Fibroblast of lung (primary cell): Measurements from ENCODE around the gene TDRD9. TPM values are rescaled to one million over a fixed set of nuclear protein-coding genes. Genes with fewer than 3 reads are reported as not detected.

Source experiments
- DNase-seq, 2 donors: peaks; one replicate each; pipeline versions ENCODE4 v3.0.0 to v3.0.0-alpha.2; 2010; ENCODE audit warnings: low read depth in 2 of 2
- H2AFZ ChIP-seq: 2 replicates; pipeline ENCODE4 v1.5.1; 2012; ENCODE audit warnings: low read length, control low read depth, inconsistent platforms
- H3K27ac ChIP-seq: 2 replicates; pipeline ENCODE4 v1.5.1; 2011; ENCODE audit warnings: low read length, control low read depth; ENCODE audit not compliant: insufficient read depth
- H3K27me3 ChIP-seq: 2 replicates; pipeline ENCODE4 v1.5.1; 2011; ENCODE audit warnings: mild to moderate bottlenecking, low read length; ENCODE audit not compliant: control insufficient read depth, insufficient read depth
- H3K36me3 ChIP-seq: 2 replicates; pipeline ENCODE4 v1.5.1; 2011; ENCODE audit warnings: low read length; ENCODE audit not compliant: control insufficient read depth, insufficient read depth
- H3K4me1 ChIP-seq: 2 replicates; pipeline ENCODE4 v1.5.1; 2011; ENCODE audit warnings: low read length; ENCODE audit not compliant: control insufficient read depth, insufficient read depth; ENCODE audit errors: extremely low read depth
- H3K4me2 ChIP-seq: 2 replicates; pipeline ENCODE4 v1.5.1; 2011; ENCODE audit warnings: low read length, control low read depth; ENCODE audit not compliant: insufficient read depth; ENCODE audit errors: extremely low read depth
- H3K4me3 ChIP-seq, 4 experiments: fragments of 200-600 bp in 1 of 4; sonication (generic) in 1 of 4; replicated peaks in 1 of 4; 2 replicates each; pipeline ENCODE4 v1.5.1; 2011 to 2016; ENCODE audit warnings: low read length in 4 of 4, low read depth in 3 of 4, mild to moderate bottlenecking in 3 of 4, control low read depth in 2 of 4, inconsistent platforms in 1 of 4, mixed read lengths in 1 of 4; ENCODE audit not compliant: insufficient read depth in 1 of 4; ENCODE audit errors: control extremely low read depth in 1 of 4
- H3K79me2 ChIP-seq: 2 replicates; pipeline ENCODE4 v1.5.1; 2012; ENCODE audit warnings: mild to moderate bottlenecking, low read length, inconsistent platforms; ENCODE audit not compliant: control insufficient read depth, insufficient read depth
- H3K9ac ChIP-seq: 2 replicates; pipeline ENCODE4 v1.5.1; 2011; ENCODE audit warnings: mild to moderate bottlenecking, low read length, control low read depth; ENCODE audit not compliant: insufficient read depth
- H3K9me3 ChIP-seq: 2 replicates; pipeline ENCODE4 v1.5.1; 2012; ENCODE audit warnings: low read depth, low read length; ENCODE audit not compliant: control insufficient read depth, insufficient read depth
- H4K20me1 ChIP-seq: 2 replicates; pipeline ENCODE4 v1.5.1; 2011; ENCODE audit warnings: low read length; ENCODE audit not compliant: control insufficient read depth, insufficient read depth; ENCODE audit errors: extremely low read depth
- CTCF ChIP-seq, 2 donors: IDR thresholded peaks in 1 of 2; conservative IDR thresholded peaks in 1 of 2; 1 replicate in 1 of 2; 2 replicates in 1 of 2; pipeline ENCODE4 v1.5.1; 2011 to 2012; ENCODE audit warnings: low read length in 2 of 2, control low read depth in 1 of 2, inconsistent platforms in 1 of 2, low read depth in 1 of 2, mild to moderate bottlenecking in 1 of 2
- EZH2 ChIP-seq: IDR thresholded peaks from 2 replicates; pipeline ENCODE4 v1.5.1; 2012; ENCODE audit warnings: low read length, control low read depth, mild to moderate bottlenecking; ENCODE audit errors: missing control alignments
- polyA plus RNA-seq, 2 donors: library from polyadenylated mRNA; depleted of rRNA in 1 of 2; stranded (reverse) in 1 of 2; unstranded in 1 of 2; fragments of >200 nt; gene quantifications; 2 replicates each; pipeline ENCODE4 v1.2.1, GENCODE V29; 2011 to 2012; ENCODE audit warnings: missing spikeins in 1 of 2
- total RNA-seq: library from RNA; depleted of rRNA; stranded (reverse); fragments of >200 nt; gene quantifications from 2 replicates; pipeline ENCODE4 v1.2.1, GENCODE V29; 2014

Gene TDRD9
- total and polyA plus RNA-seq, 2 donors (not counting 1 experiment from before 2014, with no cell fraction given): 0.28 to 0.50 TPM

GRCh38 chr14:103898204-103898603 lies 30.1 kb upstream of the TDRD9 start:
- no peaks in the 10 kb centered on the region for H4K20me1 ChIP-seq
- H3K27ac ChIP-seq: no peak overlapping the region
- H3K36me3 ChIP-seq: no peaks in the 10 kb centered on the region
- no peak overlapping the region for H2AFZ ChIP-seq
- no peaks in the 10 kb centered on the region for H3K4me1 ChIP-seq
- DNase-seq: no peak
- H3K79me2 ChIP-seq: no peaks in the 10 kb centered on the region
- H3K27me3 ChIP-seq: no peaks in the 10 kb centered on the region
- no peak overlapping the region for H3K4me2 ChIP-seq
- no peak overlapping the region for H3K4me3 ChIP-seq
- no peak overlapping the region for H3K9ac ChIP-seq
- TF ChIP-seq CTCF (conservative IDR thresholded peaks at IDR 0.05 in 1 of 2, IDR thresholded peaks at IDR 0.05 in 1 of 2; ENCODE audit: low read depth in 1 of 2, low read length in 2 of 2): no peak
- H3K9me3 ChIP-seq: no peaks in the 10 kb centered on the region

- Histone ChIP-seq H3K79me2 (no peaks in the 10 kb centered on the region), H3K9me3 (no peaks in the 10 kb centered on the region)
These were observed 29.5 kb upstream of the TDRD9 start for GRCh38 chr14:103898711-103899110.

GRCh38 chr14:103899316-103899715 lies 28.9 kb upstream of the TDRD9 start:
- Histone ChIP-seq H3K4me1 (no peaks in the 10 kb centered on the region), H3K79me2 (no peaks in the 10 kb centered on the region), H3K27ac (no peak overlapping the region), H3K9ac (no peak overlapping the region), H3K36me3 (no peaks in the 10 kb centered on the region), H4K20me1 (no peaks in the 10 kb centered on the region), H3K27me3 (no peaks in the 10 kb centered on the region), H3K4me3 (no peak overlapping the region), H3K9me3 (no peaks in the 10 kb centered on the region), H2AFZ (no peak overlapping the region), H3K4me2 (no peak overlapping the region)
- TF ChIP-seq CTCF (conservative IDR thresholded peaks at IDR 0.05 in 1 of 2, IDR thresholded peaks at IDR 0.05 in 1 of 2; ENCODE audit: low read depth in 1 of 2, low read length in 2 of 2): no peak
- DNase-seq: no peak

More at GRCh38 chr14:103898711-103899110, 29.5 kb upstream of the TDRD9 start:
- H3K27me3 ChIP-seq: no peaks in the 10 kb centered on the region
- no peak for TF ChIP-seq CTCF (conservative IDR thresholded peaks at IDR 0.05 in 1 of 2, IDR thresholded peaks at IDR 0.05 in 1 of 2; ENCODE audit: low read depth in 1 of 2, low read length in 2 of 2)
- no peak for TF ChIP-seq EZH2
- no peak overlapping the region for H2AFZ ChIP-seq
- no peak overlapping the region for H3K4me3 ChIP-seq
- H3K9ac ChIP-seq: no peak overlapping the region
- H3K4me1 ChIP-seq: no peaks in the 10 kb centered on the region
- H3K4me2 ChIP-seq: no peak overlapping the region
- DNase-seq: no peak
- H3K27ac ChIP-seq: no peak overlapping the region
- no peaks in the 10 kb centered on the region for H3K36me3 ChIP-seq
- no peaks in the 10 kb centered on the region for H4K20me1 ChIP-seq
